Loucy (cell line): ENCODE measurements around the gene ROBO1.

Experiments used
- H2AFZ ChIP-seq: fragments of 200-600 bp; sonication (generic); 2 replicates; pipeline ENCODE4 v1.6.0; 2016; ENCODE audit warnings: antibody characterized with exemption, mild to moderate bottlenecking, low read length, moderate library complexity
- H3F3A ChIP-seq: fragments of 200-600 bp; 2 replicates; pipeline ENCODE4 v1.6.0; 2016; ENCODE audit warnings: antibody characterized with exemption, low read depth, mild to moderate bottlenecking
- H3K27me3 ChIP-seq: fragments of 200-600 bp; sonication (generic); 2 replicates; pipeline ENCODE4 v1.6.1; 2014; ENCODE audit warnings: low read length, mild to moderate bottlenecking; ENCODE audit not compliant: insufficient read depth, poor library complexity, severe bottlenecking
- H3K36me3 ChIP-seq: fragments of 200-600 bp; sonication (generic); 2 replicates; pipeline ENCODE4 v1.6.1; 2016; ENCODE audit warnings: low read length; ENCODE audit not compliant: insufficient read depth
- H3K4me1 ChIP-seq: fragments of 200-600 bp; sonication (generic); 2 replicates; pipeline ENCODE4 v1.5.1; 2014; ENCODE audit warnings: low read length, mild to moderate bottlenecking; ENCODE audit not compliant: insufficient read depth, poor library complexity, severe bottlenecking
- H3K4me2 ChIP-seq: fragments of 200-600 bp; sonication (generic); 2 replicates; pipeline ENCODE4 v1.6.0; 2014; ENCODE audit warnings: antibody characterized with exemption, low read length, low read depth, mild to moderate bottlenecking; ENCODE audit not compliant: poor library complexity, severe bottlenecking
- H3K4me3 ChIP-seq: fragments of 200-600 bp; sonication (generic); 2 replicates; pipeline ENCODE4 v1.5.1; 2014; ENCODE audit warnings: low read length, mild to moderate bottlenecking, mixed read lengths; ENCODE audit not compliant: poor library complexity, severe bottlenecking
- H3K79me2 ChIP-seq: fragments of 200-600 bp; sonication (generic); 2 replicates; pipeline ENCODE4 v1.6.1; 2014; ENCODE audit warnings: low read length; ENCODE audit not compliant: insufficient read depth
- H3K9ac ChIP-seq: fragments of 200-600 bp; sonication (generic); 2 replicates; pipeline ENCODE4 v1.6.0; 2014; ENCODE audit warnings: mild to moderate bottlenecking, low read depth, low read length, moderate library complexity; ENCODE audit not compliant: poor library complexity, severe bottlenecking
- H3K9me2 ChIP-seq: fragments of 200-600 bp; sonication (generic); replicated peaks from 2 replicates; pipeline ENCODE4 v1.6.1; 2016; ENCODE audit warnings: low read depth, low read length, mixed read lengths
- H3K9me3 ChIP-seq: fragments of 200-600 bp; sonication (generic); 2 replicates; pipeline ENCODE4 v1.6.1; 2014; ENCODE audit warnings: mild to moderate bottlenecking, antibody characterized with exemption, low read length, low read depth; ENCODE audit not compliant: insufficient read depth
- H4K20me1 ChIP-seq: fragments of 200-600 bp; sonication (generic); 2 replicates; pipeline ENCODE4 v1.6.0; 2014; ENCODE audit warnings: antibody characterized with exemption, low read length, mild to moderate bottlenecking; ENCODE audit not compliant: insufficient read depth, poor library complexity, severe bottlenecking
- EZH2phosphoT487 ChIP-seq: fragments of 200-600 bp; IDR thresholded peaks from 2 replicates; pipeline ENCODE4 v1.6.1; 2018; ENCODE audit warnings: antibody characterized with exemption, mild to moderate bottlenecking, moderate library complexity, borderline replicate concordance
- TF ChIP-seq, protein P1 (sequence below): fragments of 200-600 bp; sonication (generic); conservative IDR thresholded peaks from 2 replicates; pipeline ENCODE4 v1.5.1; 2014; ENCODE audit warnings: mild to moderate bottlenecking, antibody characterized with exemption, low read length

Gene ROBO1

DNA sequence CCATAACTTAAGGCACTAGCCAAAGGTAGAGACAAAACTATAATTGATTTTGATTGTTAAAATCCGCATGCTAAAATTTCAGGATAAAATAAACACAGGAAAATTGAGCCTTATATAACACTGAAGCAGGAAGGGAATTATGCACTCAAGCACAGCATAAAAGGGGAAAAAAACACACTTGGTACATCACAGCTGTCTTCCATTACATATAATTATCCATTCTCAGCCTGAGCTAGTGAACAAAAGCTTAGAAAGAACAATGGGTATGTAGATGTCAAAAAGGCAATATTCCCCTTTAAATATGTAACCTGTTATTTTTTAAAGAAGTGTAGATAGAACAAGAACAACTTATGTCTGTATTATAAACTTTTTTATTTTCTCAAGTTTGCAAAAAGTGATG lies 899.2 kb downstream of the ROBO1 start:
- Histone ChIP-seq H2AFZ (no peak overlapping the region), H3K4me1 (no peaks in the 10 kb centered on the region), H3K79me2 (no peaks in the 10 kb centered on the region)

GRCh38 chr3:78867409-78868372 lies 900.1 kb downstream of the ROBO1 start:
- Histone ChIP-seq H3K4me3 (no peak overlapping the region), H2AFZ (no peak overlapping the region), H3K79me2 (no peaks in the 10 kb centered on the region)

More for the DNA sequence above, 899.2 kb downstream of the ROBO1 start:
- H3K4me3 ChIP-seq: no peak overlapping the region
- TF ChIP-seq EZH2phosphoT487: no peak
- TF ChIP-seq, protein P1, sequence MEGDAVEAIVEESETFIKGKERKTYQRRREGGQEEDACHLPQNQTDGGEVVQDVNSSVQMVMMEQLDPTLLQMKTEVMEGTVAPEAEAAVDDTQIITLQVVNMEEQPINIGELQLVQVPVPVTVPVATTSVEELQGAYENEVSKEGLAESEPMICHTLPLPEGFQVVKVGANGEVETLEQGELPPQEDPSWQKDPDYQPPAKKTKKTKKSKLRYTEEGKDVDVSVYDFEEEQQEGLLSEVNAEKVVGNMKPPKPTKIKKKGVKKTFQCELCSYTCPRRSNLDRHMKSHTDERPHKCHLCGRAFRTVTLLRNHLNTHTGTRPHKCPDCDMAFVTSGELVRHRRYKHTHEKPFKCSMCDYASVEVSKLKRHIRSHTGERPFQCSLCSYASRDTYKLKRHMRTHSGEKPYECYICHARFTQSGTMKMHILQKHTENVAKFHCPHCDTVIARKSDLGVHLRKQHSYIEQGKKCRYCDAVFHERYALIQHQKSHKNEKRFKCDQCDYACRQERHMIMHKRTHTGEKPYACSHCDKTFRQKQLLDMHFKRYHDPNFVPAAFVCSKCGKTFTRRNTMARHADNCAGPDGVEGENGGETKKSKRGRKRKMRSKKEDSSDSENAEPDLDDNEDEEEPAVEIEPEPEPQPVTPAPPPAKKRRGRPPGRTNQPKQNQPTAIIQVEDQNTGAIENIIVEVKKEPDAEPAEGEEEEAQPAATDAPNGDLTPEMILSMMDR: no peak
- H3K9ac ChIP-seq: no peak overlapping the region
- no peaks in the 10 kb centered on the region for H3K36me3 ChIP-seq
- H3F3A ChIP-seq: no peaks in the 10 kb centered on the region
- H3K9me2 ChIP-seq: no peaks in the 10 kb centered on the region
- no peaks in the 10 kb centered on the region for H3K9me3 ChIP-seq
- no peaks in the 10 kb centered on the region for H3K27me3 ChIP-seq
- no peak overlapping the region for H3K4me2 ChIP-seq
- no peaks in the 10 kb centered on the region for H4K20me1 ChIP-seq

GRCh38 chr3:78863306-78864203 lies 904.2 kb downstream of the ROBO1 start:
- no peaks in the 10 kb centered on the region for H3K9me3 ChIP-seq
- H3K9ac ChIP-seq: no peak overlapping the region
- no peaks in the 10 kb centered on the region for H3F3A ChIP-seq
- no peaks in the 10 kb centered on the region for H3K9me2 ChIP-seq
- no peaks in the 10 kb centered on the region for H3K36me3 ChIP-seq
- no peak overlapping the region for H2AFZ ChIP-seq
- H3K4me1 ChIP-seq: no peaks in the 10 kb centered on the region
- H3K27me3 ChIP-seq: no peaks in the 10 kb centered on the region
- H3K4me2 ChIP-seq: no peak overlapping the region
- no peak overlapping the region for H3K4me3 ChIP-seq
- no peak for TF ChIP-seq EZH2phosphoT487
- TF ChIP-seq, protein P1: no peak
- no peaks in the 10 kb centered on the region for H4K20me1 ChIP-seq
- no peaks in the 10 kb centered on the region for H3K79me2 ChIP-seq

More at GRCh38 chr3:78867409-78868372, 900.1 kb downstream of the ROBO1 start:
- Histone ChIP-seq H4K20me1 (no peaks in the 10 kb centered on the region), H3K4me2 (no peak overlapping the region), H3F3A (no peaks in the 10 kb centered on the region), H3K4me1 (no peaks in the 10 kb centered on the region), H3K36me3 (no peaks in the 10 kb centered on the region), H3K9me3 (no peaks in the 10 kb centered on the region), H3K9ac (no peak overlapping the region), H3K9me2 (no peaks in the 10 kb centered on the region), H3K27me3 (no peaks in the 10 kb centered on the region)
- no peak for TF ChIP-seq EZH2phosphoT487
- TF ChIP-seq, protein P1: no peak
